Spleen (tissue), 11 donors: Measurements from ENCODE around the gene C17orf114.
A peak's percentile ranks its signal among the peaks of the same experiment; 100 is the strongest.

Source experiments
- DNase-seq: peaks from one replicate; pipeline ENCODE4 v3.0.0-alpha.2; 2020
- H3K27ac ChIP-seq, 8 donors: fragments of 200-600 bp; sonication (generic) in 7 of 8; 1 replicate in 4 of 8; 2 replicates in 4 of 8; pipeline versions ENCODE4 v1.5.0 to v1.8.0; 2016 to 2021; ENCODE audit warnings: inconsistent platforms in 4 of 8, mild to moderate bottlenecking in 4 of 8, moderate library complexity in 1 of 8
- H3K27me3 ChIP-seq, 7 donors: fragments of 200-600 bp; sonication (generic) in 6 of 7; replicated peaks in 1 of 7; 1 replicate in 4 of 7; 2 replicates in 3 of 7; pipeline versions ENCODE4 v1.5.0 to v1.8.0; 2016 to 2021; ENCODE audit warnings: inconsistent platforms in 3 of 7, mild to moderate bottlenecking in 1 of 7
- H3K36me3 ChIP-seq, 6 donors: fragments of 200-600 bp; sonication (generic) in 5 of 6; 1 replicate in 4 of 6; 2 replicates in 2 of 6; pipeline versions ENCODE4 v1.5.0 to v1.8.0; 2016 to 2021; ENCODE audit warnings: inconsistent platforms in 2 of 6
- H3K4me1 ChIP-seq, 6 donors: fragments of 200-600 bp; sonication (generic) in 5 of 6; 1 replicate in 3 of 6; 2 replicates in 3 of 6; pipeline versions ENCODE4 v1.5.0 to v1.8.0; 2016 to 2021; ENCODE audit warnings: inconsistent platforms in 3 of 6
- H3K4me3 ChIP-seq, 8 donors: fragments of 200-600 bp; sonication (generic) in 7 of 8; 1 replicate in 4 of 8; 2 replicates in 4 of 8; pipeline versions ENCODE4 v1.5.0 to v1.8.0; 2016 to 2021; ENCODE audit warnings: inconsistent platforms in 4 of 8, mild to moderate bottlenecking in 4 of 8, moderate library complexity in 2 of 8
- H3K9me3 ChIP-seq, 8 donors: fragments of 200-600 bp; sonication (generic) in 7 of 8; 1 replicate in 4 of 8; 2 replicates in 4 of 8; pipeline versions ENCODE4 v1.5.0 to v1.8.0; 2016 to 2021; ENCODE audit warnings: inconsistent platforms in 4 of 8
- POLR2A ChIP-seq, 3 donors: fragments of 450-650 bp; IDR thresholded peaks; one replicate each; pipeline ENCODE4 v1.5.1; 2017; ENCODE audit warnings: antibody characterized with exemption in 3 of 3, mild to moderate bottlenecking in 1 of 3
- POLR2AphosphoS5 ChIP-seq, 3 donors: sonication (generic); formaldehyde crosslinking; IDR thresholded peaks; one replicate each; pipeline ENCODE4 v1.5.1; 2017; ENCODE audit warnings: antibody characterized with exemption in 3 of 3
- WGBS, 5 donors: extraction: QIAGEN DNeasy Blood & Tissue Kit in 3 of 5; methylation state at CpG; one replicate each; pipeline versions ENCODE4 v1.1.5 to v1.1.7; 2013 to 2018; 5-methylcytosine and 5-hydroxymethylcytosine counted together
- intact Hi-C: fragments of 100-400 bp; cut with DNase I; formaldehyde crosslinking; loops from one replicate; pipeline ENCODE4 v1.15.0; 2023; ENCODE audit warnings: low total_unique reads
- TF ChIP-seq, protein P1 (sequence below), 11 experiments: fragments of 200-600 bp in 7 of 11; fragments of 450-650 bp in 4 of 11; sonication (generic) in 4 of 11; IDR thresholded peaks in 8 of 11; conservative IDR thresholded peaks in 3 of 11; 1 replicate in 7 of 11; 2 replicates in 4 of 11; pipeline versions ENCODE4 v1.4.0 to v1.8.0; 2016 to 2021; ENCODE audit warnings: antibody characterized with exemption in 11 of 11, inconsistent platforms in 4 of 11, mild to moderate bottlenecking in 1 of 11
- donor health status: healthy with polysubstance abuse.
- donor health status: DM: no; HTN: no; CAD: no; lungs with moderate emphysema.
- donor health status: DM: no; HTN: no; CAD: no.
- donor health status: Bipolar disorder and iron deficiency.
- donor health status: healthy.
- donor health status: DM: no; HTN: no; CAD: no.
- donor health status: DM: yes; HTN: yes; CAD: no.

The C17orf114 gene

DNA sequence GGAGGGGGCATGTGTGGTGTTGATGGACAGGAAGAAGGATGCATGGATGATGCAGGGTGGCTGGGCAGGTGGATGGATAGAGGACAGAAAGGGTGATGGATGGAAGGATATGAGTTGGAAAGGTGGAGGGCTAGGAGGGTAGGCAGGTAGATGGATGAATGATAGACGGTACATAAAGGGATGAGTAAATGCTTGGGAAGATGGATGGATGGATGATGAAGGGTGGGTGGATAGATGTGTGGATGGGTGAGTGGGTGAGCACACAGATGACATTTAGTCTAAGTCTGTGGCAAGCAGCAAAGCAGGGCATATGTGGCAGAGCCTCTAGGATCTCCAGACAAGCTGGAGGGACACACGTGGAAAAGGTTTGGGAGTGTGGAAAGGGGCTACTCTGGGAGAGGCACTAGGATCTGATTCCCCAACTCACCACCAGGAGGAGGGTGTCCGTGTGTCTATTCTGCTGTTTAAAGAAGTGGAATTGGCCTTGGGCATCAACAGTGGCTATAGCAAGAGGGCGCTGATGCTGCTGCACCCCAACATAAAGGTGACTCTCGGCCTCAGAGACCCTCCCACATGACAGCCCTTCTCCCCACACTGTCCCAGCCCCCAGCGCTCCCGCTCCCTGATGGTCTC is 13.0 kb upstream of the C17orf114 start:
- intact Hi-C loops = no loop called here
- DNase-seq = no peak
- no peak for TF ChIP-seq POLR2A (IDR thresholded peaks at IDR 0.05)
- TF ChIP-seq POLR2AphosphoS5 (IDR thresholded peaks at IDR 0.05) = no peak
- TF ChIP-seq, protein P1, sequence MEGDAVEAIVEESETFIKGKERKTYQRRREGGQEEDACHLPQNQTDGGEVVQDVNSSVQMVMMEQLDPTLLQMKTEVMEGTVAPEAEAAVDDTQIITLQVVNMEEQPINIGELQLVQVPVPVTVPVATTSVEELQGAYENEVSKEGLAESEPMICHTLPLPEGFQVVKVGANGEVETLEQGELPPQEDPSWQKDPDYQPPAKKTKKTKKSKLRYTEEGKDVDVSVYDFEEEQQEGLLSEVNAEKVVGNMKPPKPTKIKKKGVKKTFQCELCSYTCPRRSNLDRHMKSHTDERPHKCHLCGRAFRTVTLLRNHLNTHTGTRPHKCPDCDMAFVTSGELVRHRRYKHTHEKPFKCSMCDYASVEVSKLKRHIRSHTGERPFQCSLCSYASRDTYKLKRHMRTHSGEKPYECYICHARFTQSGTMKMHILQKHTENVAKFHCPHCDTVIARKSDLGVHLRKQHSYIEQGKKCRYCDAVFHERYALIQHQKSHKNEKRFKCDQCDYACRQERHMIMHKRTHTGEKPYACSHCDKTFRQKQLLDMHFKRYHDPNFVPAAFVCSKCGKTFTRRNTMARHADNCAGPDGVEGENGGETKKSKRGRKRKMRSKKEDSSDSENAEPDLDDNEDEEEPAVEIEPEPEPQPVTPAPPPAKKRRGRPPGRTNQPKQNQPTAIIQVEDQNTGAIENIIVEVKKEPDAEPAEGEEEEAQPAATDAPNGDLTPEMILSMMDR (IDR thresholded peaks at IDR 0.05 in 8 of 11, conservative IDR thresholded peaks at IDR 0.05 in 3 of 11) = no peak
- Histone ChIP-seq H3K27me3 (no peaks in the 10 kb centered on the region), H3K9me3 (no peaks in the 10 kb centered on the region), H3K36me3 (peaks cover 0 to 69% (median 21%) of the 10 kb centered on the region in 6 donors), H3K4me1 (peaks cover 0 to 3% (median 0%) of the 10 kb centered on the region in 6 donors), H3K27ac (no peak overlapping the region), H3K4me3 (no peak overlapping the region)
- 86 to 91% (median 86%) methylated on average over 7 of the region's 7 CpGs for WGBS, 5 donors

GRCh38 chr17:4812690-4813089 is 10.6 kb upstream of the C17orf114 start:
- H3K4me3 ChIP-seq = no peak overlapping the region
- 90 to 95% (median 92%) methylated on average over 7 of the region's 7 CpGs for WGBS, 5 donors
- TF ChIP-seq POLR2A (IDR thresholded peaks at IDR 0.05) (no peak), POLR2AphosphoS5 (IDR thresholded peaks at IDR 0.05) (no peak)
- TF ChIP-seq, protein P1 (IDR thresholded peaks at IDR 0.05 in 8 of 11, conservative IDR thresholded peaks at IDR 0.05 in 3 of 11) = no peak
- peaks cover 0 to 57% (median 22%) of the 10 kb centered on the region in 6 donors for H3K36me3 ChIP-seq
- H3K9me3 ChIP-seq = no peaks in the 10 kb centered on the region
- no peak for DNase-seq
- H3K4me1 ChIP-seq = peaks cover 6 to 13% (median 9%) of the 10 kb centered on the region in 6 donors
- H3K27ac ChIP-seq = no peak overlapping the region
- intact Hi-C loops = no loop called here
- peaks cover 0 to 4% (median 0%) of the 10 kb centered on the region in 7 donors for H3K27me3 ChIP-seq

DNA sequence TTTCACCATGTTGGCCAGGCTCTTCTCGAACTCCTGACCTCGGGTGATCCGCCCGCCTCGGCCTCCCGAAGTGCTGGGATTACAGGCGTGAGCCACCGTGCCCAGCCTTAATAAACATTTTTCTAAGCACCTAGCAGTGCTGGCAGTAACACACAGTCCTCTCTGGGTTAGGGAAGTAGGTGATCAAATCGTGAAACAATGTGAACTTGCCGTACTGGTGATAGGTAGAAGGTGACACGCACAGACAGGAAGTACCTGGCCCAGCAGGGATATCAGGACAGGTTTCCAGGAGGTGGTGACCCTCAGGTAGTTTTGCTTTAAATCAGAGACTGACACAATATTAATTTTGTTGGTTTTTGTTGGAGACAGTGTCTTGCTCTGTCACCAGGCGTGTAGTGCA is 9.3 kb upstream of the C17orf114 start:
- DNase-seq = no peak

GRCh38 chr17:4810696-4811290 is 8.7 kb upstream of the C17orf114 start:
- intact Hi-C loops = no loop called here
- Histone ChIP-seq H3K4me1 (peaks cover 8 to 27% (median 21%) of the 10 kb centered on the region in 6 donors), H3K9me3 (no peaks in the 10 kb centered on the region), H3K4me3 (no peak overlapping the region), H3K36me3 (peaks cover 0 to 38% (median 5%) of the 10 kb centered on the region in 6 donors), H3K27me3 (peaks cover 0 to 6% (median 0%) of the 10 kb centered on the region in 7 donors), H3K27ac (no peak overlapping the region)
- DNase-seq = no peak
- TF ChIP-seq POLR2AphosphoS5 (IDR thresholded peaks at IDR 0.05) = peak in 1 of 3 donors; percentile 20
- TF ChIP-seq, protein P1 (IDR thresholded peaks at IDR 0.05 in 8 of 11, conservative IDR thresholded peaks at IDR 0.05 in 3 of 11) = no peak
- WGBS, 5 donors = 43 to 54% (median 51%) methylated on average over 13 of the region's 13 CpGs

More for the DNA sequence above, 9.3 kb upstream of the C17orf114 start:
- TF ChIP-seq, protein P1 (IDR thresholded peaks at IDR 0.05 in 8 of 11, conservative IDR thresholded peaks at IDR 0.05 in 3 of 11) = no peak
- no peak for TF ChIP-seq POLR2AphosphoS5 (IDR thresholded peaks at IDR 0.05)
- no peak overlapping the region for H3K4me3 ChIP-seq
- WGBS, 5 donors = 91 to 99% (median 96%) methylated on average over 12 of the region's 12 CpGs
- peaks cover 0 to 6% (median 0%) of the 10 kb centered on the region in 7 donors for H3K27me3 ChIP-seq
- no peak overlapping the region for H3K27ac ChIP-seq
- H3K9me3 ChIP-seq = no peaks in the 10 kb centered on the region
- H3K4me1 ChIP-seq = peaks cover 8 to 20% (median 14%) of the 10 kb centered on the region in 6 donors
- H3K36me3 ChIP-seq = peaks cover 0 to 45% (median 12%) of the 10 kb centered on the region in 6 donors
- intact Hi-C loops = no loop called here
